HG03342 (cell line): ENCODE results near the gene RPL31.
A peak's percentile ranks its signal among the peaks of the same experiment; 100 is the strongest.

ENCODE experiments used
- ATAC-seq: cut with Tn5 transposase; IDR thresholded peaks from one replicate; pipeline ENCODE4 v1.9.1; 2021; ENCODE audit warnings: mild to moderate bottlenecking, moderate library complexity; ENCODE audit not compliant: unreplicated experiment

Gene RPL31

GRCh38 chr2:101001691-101002561 lies at the start of gene RPL31:
Gene RPL31, plus strand, starts transcription at chr2:101002289. Its CDS starts 413 bp downstream, at chr2:101002702.
- peak; percentile 94 for ATAC-seq

GRCh38 chr2:100952512-100952911 lies 49.6 kb upstream of the RPL31 start:
- ATAC-seq: no peak

GRCh38 chr2:100953406-100954043 lies 48.6 kb upstream of the RPL31 start:
- ATAC-seq: no peak

- no peak for ATAC-seq
Observed at GRCh38 chr2:100954044-100954420, 48.1 kb upstream of the RPL31 start.

- no peak for ATAC-seq
Observed at GRCh38 chr2:100955226-100955625, 46.9 kb upstream of the RPL31 start.

- ATAC-seq: no peak
Observed at GRCh38 chr2:100956081-100956480, 46.0 kb upstream of the RPL31 start.

GRCh38 chr2:100957996-100958653 lies 44.0 kb upstream of the RPL31 start:
- ATAC-seq: no peak

GRCh38 chr2:100959225-100959880 lies 42.7 kb upstream of the RPL31 start:
- ATAC-seq: no peak

GRCh38 chr2:100960688-100961087 lies 41.4 kb upstream of the RPL31 start:
- no peak for ATAC-seq

GRCh38 chr2:100962366-100963025 lies 39.6 kb upstream of the RPL31 start:
- no peak for ATAC-seq

- no peak for ATAC-seq
Observed at GRCh38 chr2:100963026-100963375, 39.1 kb upstream of the RPL31 start.

GRCh38 chr2:100964222-100964621 lies 37.9 kb upstream of the RPL31 start:
- no peak for ATAC-seq

GRCh38 chr2:100964681-100965169 lies 37.4 kb upstream of the RPL31 start:
- ATAC-seq: no peak

- no peak for ATAC-seq
Observed at GRCh38 chr2:100965596-100965995, 36.5 kb upstream of the RPL31 start.

- ATAC-seq: no peak
Observed at GRCh38 chr2:100967716-100968115, 34.4 kb upstream of the RPL31 start.

- no peak for ATAC-seq
Observed at GRCh38 chr2:100968146-100969145, 33.6 kb upstream of the RPL31 start.

GRCh38 chr2:100969998-100970397 lies 32.1 kb upstream of the RPL31 start:
- ATAC-seq: no peak

- ATAC-seq: no peak
Observed at GRCh38 chr2:100971221-100971620, 30.9 kb upstream of the RPL31 start.

- ATAC-seq: no peak
Observed at GRCh38 chr2:100972452-100972851, 29.6 kb upstream of the RPL31 start.
